Measurements from ENCODE around the gene AKAP6.
A peak's percentile ranks its signal among the peaks of the same experiment; 100 is the strongest.

AKAP6 gene

GRCh38 chr14:32396885-32397284 is 67.8 kb downstream of the AKAP6 start:
- Histone ChIP-seq H3K9ac (ENCODE audit: low read depth, low read length) (no peak overlapping the region), H3K27me3 (ENCODE audit: control insufficient read depth, insufficient read depth, low read length) (no peaks in the 10 kb centered on the region), H3K9me3 (replicated peaks; ENCODE audit: low read length) (no peaks in the 10 kb centered on the region), H3K4me3 (ENCODE audit: low read length) (no peak overlapping the region), H3K4me1 (ENCODE audit: control insufficient read depth, insufficient read depth, low read length) (peaks cover 16% of the 10 kb centered on the region), H3K36me3 (ENCODE audit: insufficient read depth, low read length) (no peaks in the 10 kb centered on the region), H3K4me2 (ENCODE audit: low read length) (no peak overlapping the region)

- Histone ChIP-seq H3K4me1 (ENCODE audit: control insufficient read depth, insufficient read depth, low read length) (peaks cover 16% of the 10 kb centered on the region), H3K27me3 (ENCODE audit: control insufficient read depth, insufficient read depth, low read length) (no peaks in the 10 kb centered on the region), H3K9ac (ENCODE audit: low read depth, low read length) (no peak overlapping the region), H3K36me3 (ENCODE audit: insufficient read depth, low read length) (no peaks in the 10 kb centered on the region), H3K4me2 (ENCODE audit: low read length) (peak overlapping the region; percentile 18), H3K4me3 (ENCODE audit: low read length) (no peak overlapping the region), H3K9me3 (replicated peaks; ENCODE audit: low read length) (no peaks in the 10 kb centered on the region)
Measured at GRCh38 chr14:32397861-32398640, 69.0 kb downstream of the AKAP6 start.

DNA sequence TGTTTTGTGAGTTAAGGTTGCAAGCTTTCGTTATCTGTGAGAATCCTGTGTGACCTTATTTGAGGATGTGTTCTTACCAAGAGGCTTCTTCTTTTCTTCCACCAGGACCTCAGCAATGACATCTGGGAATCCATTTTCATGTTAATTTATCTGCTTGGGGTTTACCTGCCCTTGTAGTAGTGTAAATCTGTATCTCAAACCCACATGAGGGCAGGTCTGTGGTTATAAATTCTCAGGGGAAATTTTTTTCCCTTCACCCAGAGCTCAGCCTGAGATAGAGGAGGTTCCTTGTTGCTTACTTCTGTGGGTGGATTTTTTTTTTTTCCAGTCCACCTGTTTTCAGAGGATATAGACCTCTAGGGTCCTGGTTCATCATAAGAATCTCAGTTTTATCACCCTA is 70.8 kb downstream of the AKAP6 start:
- Histone ChIP-seq H3K4me3 (ENCODE audit: low read length) (no peak overlapping the region), H3K9me3 (replicated peaks; ENCODE audit: low read length) (no peaks in the 10 kb centered on the region), H3K27me3 (ENCODE audit: control insufficient read depth, insufficient read depth, low read length) (no peaks in the 10 kb centered on the region), H3K36me3 (ENCODE audit: insufficient read depth, low read length) (no peaks in the 10 kb centered on the region), H3K4me2 (ENCODE audit: low read length) (no peak overlapping the region), H3K4me1 (ENCODE audit: control insufficient read depth, insufficient read depth, low read length) (peaks cover 28% of the 10 kb centered on the region), H3K9ac (ENCODE audit: low read depth, low read length) (no peak overlapping the region)

DNA sequence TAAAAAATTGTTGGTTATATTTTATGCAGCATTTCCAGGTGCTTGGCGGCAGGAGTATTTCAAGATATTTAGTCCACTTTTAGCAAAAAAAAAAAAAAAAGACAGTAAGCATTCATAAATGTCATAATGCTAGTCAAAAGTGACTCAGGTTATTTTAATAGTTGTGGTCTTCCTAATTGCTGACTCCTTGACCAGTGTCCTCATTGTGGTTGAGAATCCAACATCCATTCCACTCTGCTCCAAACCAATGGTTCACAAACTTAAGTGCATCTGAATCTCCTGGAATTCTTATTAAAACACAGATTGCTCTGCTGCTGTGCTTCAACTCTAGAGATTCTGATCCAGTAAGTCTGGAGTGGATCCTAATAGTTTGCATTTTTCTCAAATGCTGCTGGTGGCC is 71.4 kb downstream of the AKAP6 start:
- Histone ChIP-seq H3K27me3 (ENCODE audit: control insufficient read depth, insufficient read depth, low read length) (no peaks in the 10 kb centered on the region), H3K9ac (ENCODE audit: low read depth, low read length) (no peak overlapping the region), H3K36me3 (ENCODE audit: insufficient read depth, low read length) (no peaks in the 10 kb centered on the region), H3K4me1 (ENCODE audit: control insufficient read depth, insufficient read depth, low read length) (peaks cover 31% of the 10 kb centered on the region), H3K9me3 (replicated peaks; ENCODE audit: low read length) (no peaks in the 10 kb centered on the region), H3K4me2 (ENCODE audit: low read length) (no peak overlapping the region), H3K4me3 (ENCODE audit: low read length) (no peak overlapping the region)

DNA sequence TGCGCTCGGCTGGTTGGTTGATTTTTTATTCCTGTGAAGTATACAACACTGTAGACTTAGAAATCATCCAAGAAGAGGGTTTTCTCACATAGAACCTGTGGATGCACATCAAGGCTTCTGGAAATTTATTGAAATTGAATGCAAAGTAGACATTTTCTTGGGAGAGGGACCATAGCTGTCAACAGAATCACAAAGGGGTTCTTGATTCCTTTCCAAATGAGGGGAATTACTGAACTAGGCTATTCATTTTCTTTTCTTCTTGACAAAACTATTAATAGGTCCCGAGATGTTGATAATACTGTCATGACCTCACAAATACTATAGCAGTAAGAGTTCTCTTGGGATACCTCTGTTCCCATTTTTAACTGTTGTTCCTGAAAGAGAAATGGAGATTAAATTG is 73.9 kb downstream of the AKAP6 start:
- peaks cover 25% of the 10 kb centered on the region for H3K4me1 ChIP-seq (ENCODE audit: control insufficient read depth, insufficient read depth, low read length)
- no peaks in the 10 kb centered on the region for H3K27me3 ChIP-seq (ENCODE audit: control insufficient read depth, insufficient read depth, low read length)
- no peak overlapping the region for H3K9ac ChIP-seq (ENCODE audit: low read depth, low read length)
- H3K36me3 ChIP-seq (ENCODE audit: insufficient read depth, low read length): no peaks in the 10 kb centered on the region
- no peak overlapping the region for H3K4me2 ChIP-seq (ENCODE audit: low read length)
- no peaks in the 10 kb centered on the region for H3K9me3 ChIP-seq (replicated peaks; ENCODE audit: low read length)
- H3K4me3 ChIP-seq (ENCODE audit: low read length): no peak overlapping the region

GRCh38 chr14:32403688-32404087 is 74.6 kb downstream of the AKAP6 start:
- Histone ChIP-seq H3K36me3 (ENCODE audit: insufficient read depth, low read length) (no peaks in the 10 kb centered on the region), H3K27me3 (ENCODE audit: control insufficient read depth, insufficient read depth, low read length) (no peaks in the 10 kb centered on the region), H3K9me3 (replicated peaks; ENCODE audit: low read length) (no peaks in the 10 kb centered on the region), H3K4me3 (ENCODE audit: low read length) (no peak overlapping the region), H3K4me2 (ENCODE audit: low read length) (no peak overlapping the region), H3K4me1 (ENCODE audit: control insufficient read depth, insufficient read depth, low read length) (peaks cover 19% of the 10 kb centered on the region), H3K9ac (ENCODE audit: low read depth, low read length) (no peak overlapping the region)

DNA sequence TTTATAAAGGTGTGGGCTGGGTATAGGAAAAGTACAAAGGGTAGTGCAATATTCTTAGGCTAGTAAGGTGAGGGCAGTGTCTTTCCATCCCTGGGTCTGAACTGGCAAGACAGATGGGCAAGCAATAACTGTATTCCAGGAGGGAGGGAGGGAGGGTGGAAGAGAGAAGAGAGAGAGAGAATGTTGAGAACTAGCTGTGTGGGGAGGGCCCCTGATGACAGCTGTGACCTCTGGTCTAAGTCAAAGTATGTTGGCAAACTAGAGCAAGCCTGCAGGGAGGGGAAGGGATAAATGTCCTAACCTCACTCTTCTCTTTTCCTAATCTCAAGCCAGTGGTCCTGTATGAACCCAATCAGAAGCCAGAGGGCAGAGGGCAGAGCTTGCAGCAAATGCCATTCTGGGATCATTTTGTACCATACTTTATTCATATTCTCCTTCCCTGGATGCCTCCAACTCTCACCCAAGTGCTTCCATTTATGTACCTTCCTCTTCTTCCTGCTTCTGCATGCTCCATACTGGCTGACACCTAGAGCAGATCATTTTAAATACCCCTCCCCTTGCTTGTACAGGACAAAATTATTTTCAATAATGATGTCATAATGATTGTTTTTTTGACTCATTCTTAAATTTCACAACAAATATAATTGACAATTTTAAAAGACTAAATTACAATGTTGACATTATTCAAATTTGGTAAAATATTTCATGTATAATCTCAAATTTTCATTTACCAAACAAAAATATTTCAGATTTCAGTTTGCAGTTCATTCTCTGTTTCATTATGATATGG is 75.9 kb downstream of the AKAP6 start:
- Histone ChIP-seq H3K4me3 (ENCODE audit: low read length) (no peak overlapping the region), H3K4me2 (ENCODE audit: low read length) (no peak overlapping the region), H3K36me3 (ENCODE audit: insufficient read depth, low read length) (no peaks in the 10 kb centered on the region), H3K9ac (ENCODE audit: low read depth, low read length) (no peak overlapping the region), H3K9me3 (replicated peaks; ENCODE audit: low read length) (no peaks in the 10 kb centered on the region), H3K27me3 (ENCODE audit: control insufficient read depth, insufficient read depth, low read length) (no peaks in the 10 kb centered on the region), H3K4me1 (ENCODE audit: control insufficient read depth, insufficient read depth, low read length) (peaks cover 19% of the 10 kb centered on the region)

GRCh38 chr14:32405856-32406255 is 76.8 kb downstream of the AKAP6 start:
- no peaks in the 10 kb centered on the region for H3K9me3 ChIP-seq (replicated peaks; ENCODE audit: low read length)
- H3K27me3 ChIP-seq (ENCODE audit: control insufficient read depth, insufficient read depth, low read length): no peaks in the 10 kb centered on the region
- no peak overlapping the region for H3K4me3 ChIP-seq (ENCODE audit: low read length)
- no peak overlapping the region for H3K9ac ChIP-seq (ENCODE audit: low read depth, low read length)
- H3K4me2 ChIP-seq (ENCODE audit: low read length): no peak overlapping the region
- no peaks in the 10 kb centered on the region for H3K36me3 ChIP-seq (ENCODE audit: insufficient read depth, low read length)
- H3K4me1 ChIP-seq (ENCODE audit: control insufficient read depth, insufficient read depth, low read length): peaks cover 16% of the 10 kb centered on the region

- Histone ChIP-seq H3K36me3 (ENCODE audit: insufficient read depth, low read length) (no peaks in the 10 kb centered on the region), H3K9me3 (replicated peaks; ENCODE audit: low read length) (no peaks in the 10 kb centered on the region), H3K4me1 (ENCODE audit: control insufficient read depth, insufficient read depth, low read length) (peaks cover 14% of the 10 kb centered on the region), H3K9ac (ENCODE audit: low read depth, low read length) (no peak overlapping the region), H3K4me3 (ENCODE audit: low read length) (no peak overlapping the region), H3K27me3 (ENCODE audit: control insufficient read depth, insufficient read depth, low read length) (no peaks in the 10 kb centered on the region), H3K4me2 (ENCODE audit: low read length) (no peak overlapping the region)
Measured at GRCh38 chr14:32407130-32407529, 78.0 kb downstream of the AKAP6 start.

GRCh38 chr14:32408018-32408417 is 78.9 kb downstream of the AKAP6 start:
- peaks cover 14% of the 10 kb centered on the region for H3K4me1 ChIP-seq (ENCODE audit: control insufficient read depth, insufficient read depth, low read length)
- no peak overlapping the region for H3K4me3 ChIP-seq (ENCODE audit: low read length)
- no peaks in the 10 kb centered on the region for H3K9me3 ChIP-seq (replicated peaks; ENCODE audit: low read length)
- no peaks in the 10 kb centered on the region for H3K27me3 ChIP-seq (ENCODE audit: control insufficient read depth, insufficient read depth, low read length)
- no peak overlapping the region for H3K4me2 ChIP-seq (ENCODE audit: low read length)
- H3K9ac ChIP-seq (ENCODE audit: low read depth, low read length): no peak overlapping the region
- no peaks in the 10 kb centered on the region for H3K36me3 ChIP-seq (ENCODE audit: insufficient read depth, low read length)

DNA sequence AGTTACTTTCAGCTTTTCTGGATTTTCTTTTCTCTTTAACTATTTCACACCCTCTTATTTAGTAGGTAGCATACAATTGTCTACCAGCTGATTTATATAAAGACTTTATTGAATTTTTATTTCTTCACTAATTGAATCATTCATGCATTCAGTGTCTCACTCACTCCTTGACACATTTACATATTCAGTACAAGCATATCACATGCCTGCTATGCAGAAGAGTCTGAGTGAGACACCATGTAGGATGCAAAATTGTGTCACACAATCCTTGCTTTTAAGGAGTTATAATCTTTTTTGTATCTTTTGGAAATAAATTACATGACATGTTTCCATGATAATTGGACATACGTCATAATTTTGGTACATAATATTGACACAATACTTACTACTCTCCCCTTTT is 83.0 kb downstream of the AKAP6 start:
- no peak overlapping the region for H3K4me2 ChIP-seq (ENCODE audit: low read length)
- no peak overlapping the region for H3K9ac ChIP-seq (ENCODE audit: low read depth, low read length)
- peaks cover 13% of the 10 kb centered on the region for H3K4me1 ChIP-seq (ENCODE audit: control insufficient read depth, insufficient read depth, low read length)
- no peaks in the 10 kb centered on the region for H3K9me3 ChIP-seq (replicated peaks; ENCODE audit: low read length)
- H3K36me3 ChIP-seq (ENCODE audit: insufficient read depth, low read length): no peaks in the 10 kb centered on the region
- no peak overlapping the region for H3K4me3 ChIP-seq (ENCODE audit: low read length)
- H3K27me3 ChIP-seq (ENCODE audit: control insufficient read depth, insufficient read depth, low read length): no peaks in the 10 kb centered on the region

DNA sequence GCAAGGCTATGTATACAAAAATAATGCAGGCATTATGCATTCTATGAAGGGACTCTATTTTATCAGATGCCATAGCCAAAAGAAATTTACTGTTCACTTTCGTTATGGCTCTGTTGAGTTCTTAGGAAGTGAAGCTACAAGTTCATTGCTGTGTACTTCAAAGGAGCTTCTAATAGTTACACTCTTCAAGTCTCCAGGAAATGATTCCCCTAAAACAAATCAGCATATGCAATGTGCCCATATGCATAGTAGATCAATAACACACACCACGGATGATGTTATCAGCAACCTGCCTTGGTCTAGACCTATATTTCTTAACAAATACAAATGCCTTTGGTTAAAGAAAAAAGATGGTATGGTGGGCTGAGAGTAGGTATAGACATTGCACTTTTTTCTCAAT is 83.4 kb downstream of the AKAP6 start:
- peaks cover 16% of the 10 kb centered on the region for H3K4me1 ChIP-seq (ENCODE audit: control insufficient read depth, insufficient read depth, low read length)
- no peaks in the 10 kb centered on the region for H3K27me3 ChIP-seq (ENCODE audit: control insufficient read depth, insufficient read depth, low read length)
- no peaks in the 10 kb centered on the region for H3K36me3 ChIP-seq (ENCODE audit: insufficient read depth, low read length)
- no peak overlapping the region for H3K9ac ChIP-seq (ENCODE audit: low read depth, low read length)
- no peak overlapping the region for H3K4me2 ChIP-seq (ENCODE audit: low read length)
- H3K4me3 ChIP-seq (ENCODE audit: low read length): no peak overlapping the region
- no peaks in the 10 kb centered on the region for H3K9me3 ChIP-seq (replicated peaks; ENCODE audit: low read length)
